NOMO-1 (cell line): ENCODE measurements around the gene BABAM1.

Experiments used
- DNase-seq, 2 experiments: peaks; one replicate each; lab custom pipeline; 2025; ENCODE audit not compliant: unreplicated experiment in 2 of 2; lab: John Stamatoyannopoulos, UW

Gene BABAM1

DNA sequence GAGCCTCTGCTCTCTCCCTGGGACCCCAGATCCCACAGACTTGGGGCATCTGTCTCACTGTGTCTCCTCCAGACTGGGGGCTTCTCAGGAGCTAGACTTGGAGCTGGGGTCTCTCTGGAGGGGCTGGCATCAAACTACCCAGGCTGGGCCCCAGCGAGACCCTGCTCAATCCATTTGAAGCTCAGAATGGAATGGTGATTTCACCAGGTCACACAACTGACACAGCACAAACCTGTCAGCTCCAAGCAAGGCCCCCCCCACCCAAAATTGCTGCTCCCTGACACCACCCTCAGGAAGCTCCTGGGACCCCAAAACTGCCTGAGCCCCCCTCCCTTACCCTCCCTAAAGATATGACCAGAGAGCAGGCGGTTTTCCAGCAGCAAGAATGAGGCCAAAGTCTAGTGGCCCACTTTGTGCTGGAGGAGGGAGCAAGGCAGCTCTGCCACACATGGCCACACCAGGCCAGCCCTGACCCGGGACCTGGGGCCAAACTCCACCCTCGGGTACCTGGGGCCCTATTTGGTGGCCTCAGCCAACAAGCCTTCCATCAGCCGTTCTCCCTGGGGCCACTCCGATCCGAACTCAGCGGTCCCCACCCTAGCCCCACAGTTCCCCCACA lies 23.9 kb upstream of the BABAM1 start:
- no peak for DNase-seq

DNA sequence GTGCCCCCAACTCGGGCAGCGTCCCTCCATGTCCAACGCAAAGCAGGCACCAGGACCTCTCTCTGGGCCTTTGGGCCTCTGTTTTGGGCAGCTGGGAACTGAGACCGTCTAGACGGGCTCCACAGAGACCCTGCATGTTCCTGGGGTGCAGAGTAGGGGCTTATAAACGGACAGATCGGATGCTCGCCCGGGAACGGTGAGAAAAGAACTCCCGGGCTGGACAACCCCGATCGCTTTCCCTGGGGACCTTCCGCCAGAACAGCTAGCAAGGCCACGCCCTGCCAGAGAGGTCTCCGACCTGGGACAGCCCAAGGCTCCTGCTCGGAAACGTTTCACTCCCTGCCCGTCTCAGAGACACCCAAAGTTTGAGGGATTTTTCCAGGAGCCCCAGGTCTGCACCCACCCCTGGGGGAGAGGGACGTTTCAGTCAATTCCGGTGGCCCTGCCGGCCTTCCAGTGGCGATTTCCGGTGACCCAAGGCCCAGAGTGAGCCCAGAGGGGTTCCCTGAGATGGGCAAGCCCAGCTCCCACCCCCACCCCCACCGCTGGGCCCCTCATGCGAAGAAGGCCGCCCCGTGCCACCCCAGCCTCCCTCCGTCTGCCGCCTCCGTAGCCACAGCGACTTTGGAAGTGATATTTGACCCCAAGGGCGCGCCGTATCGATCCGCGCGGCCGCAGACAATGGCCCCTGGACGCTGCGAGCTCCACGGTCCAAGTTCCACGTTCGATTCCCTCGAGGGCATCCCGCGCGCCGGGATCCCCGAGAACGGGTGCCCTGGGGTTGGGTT lies 23.2 kb upstream of the BABAM1 start:
- peak in 1 of 2 experiments; percentile 24 for DNase-seq

DNA sequence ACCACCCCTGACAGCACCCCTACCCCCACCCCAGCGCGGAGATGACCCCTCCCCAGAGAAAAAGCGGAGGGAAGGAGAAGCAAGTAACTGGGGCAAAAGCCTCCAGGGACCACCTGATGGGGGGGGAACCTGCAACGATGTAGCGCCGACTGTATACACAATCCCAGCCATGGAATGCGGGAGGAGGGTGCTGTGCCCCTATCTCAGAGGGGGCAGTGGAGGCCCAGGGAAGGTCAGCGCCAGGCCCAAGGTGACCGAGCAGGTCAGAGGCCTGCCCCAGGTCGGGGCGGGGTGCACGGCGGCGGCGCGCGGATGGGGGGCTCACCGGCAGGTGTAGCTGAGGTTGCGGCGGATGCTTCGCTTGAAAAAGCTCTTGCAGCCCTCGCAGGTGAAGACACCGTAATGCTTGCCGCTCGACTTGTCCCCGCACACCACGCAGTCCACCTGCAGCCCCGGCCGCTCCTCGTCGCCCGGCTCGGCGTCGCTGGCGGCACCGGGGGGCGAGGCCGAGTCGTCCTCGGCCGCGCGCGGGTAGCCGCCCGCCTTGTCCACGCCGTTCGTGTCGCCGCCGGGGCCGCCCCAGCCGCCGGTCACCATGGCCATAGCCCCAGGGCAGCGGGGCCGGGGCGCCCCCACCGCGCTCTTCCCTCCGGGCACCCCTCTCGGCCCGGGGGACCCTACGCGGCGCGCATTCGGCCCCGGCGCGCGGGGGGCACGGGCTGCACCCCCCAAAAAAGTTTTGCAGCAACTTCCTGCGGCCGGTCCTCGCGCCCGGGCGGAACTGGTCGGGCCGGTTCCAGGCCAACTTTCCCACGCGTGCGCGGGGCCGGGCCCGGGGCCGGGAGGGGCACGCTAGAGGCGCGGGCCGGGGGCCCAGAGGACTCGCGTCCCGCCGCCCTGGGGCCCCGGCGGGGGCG lies 22.4 kb upstream of the BABAM1 start:
- DNase-seq: no peak

DNA sequence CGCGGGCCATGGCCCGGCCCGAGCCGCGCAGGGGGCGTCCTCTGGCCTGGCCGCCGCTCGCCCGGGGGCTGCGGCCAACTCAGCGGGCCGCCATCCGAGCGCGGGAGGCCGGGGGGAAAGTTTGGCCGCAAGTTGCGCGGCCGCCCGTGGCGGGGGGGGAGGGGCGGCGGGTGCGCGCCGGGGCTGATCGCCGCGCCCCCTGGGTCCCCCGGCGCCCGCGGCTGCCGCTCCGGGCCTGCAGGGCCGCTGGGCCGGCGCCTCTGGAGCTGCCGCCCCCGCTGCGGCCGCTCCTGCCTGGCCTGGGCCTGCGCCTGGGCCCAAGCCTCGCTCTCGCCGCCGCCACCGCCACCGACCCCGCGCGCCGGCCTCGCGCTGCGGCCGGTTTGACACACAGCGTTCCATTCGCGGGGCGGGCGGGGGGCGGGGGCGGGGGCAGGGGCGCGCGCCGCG lies 21.7 kb upstream of the BABAM1 start, which contains the start of gene NR2F6:
NR2F6 (minus strand) TSS at position 385 of the 450 bp plus-strand sequence. CDS start 699 bp downstream, outside the sequence.
- DNase-seq: no peak

DNA sequence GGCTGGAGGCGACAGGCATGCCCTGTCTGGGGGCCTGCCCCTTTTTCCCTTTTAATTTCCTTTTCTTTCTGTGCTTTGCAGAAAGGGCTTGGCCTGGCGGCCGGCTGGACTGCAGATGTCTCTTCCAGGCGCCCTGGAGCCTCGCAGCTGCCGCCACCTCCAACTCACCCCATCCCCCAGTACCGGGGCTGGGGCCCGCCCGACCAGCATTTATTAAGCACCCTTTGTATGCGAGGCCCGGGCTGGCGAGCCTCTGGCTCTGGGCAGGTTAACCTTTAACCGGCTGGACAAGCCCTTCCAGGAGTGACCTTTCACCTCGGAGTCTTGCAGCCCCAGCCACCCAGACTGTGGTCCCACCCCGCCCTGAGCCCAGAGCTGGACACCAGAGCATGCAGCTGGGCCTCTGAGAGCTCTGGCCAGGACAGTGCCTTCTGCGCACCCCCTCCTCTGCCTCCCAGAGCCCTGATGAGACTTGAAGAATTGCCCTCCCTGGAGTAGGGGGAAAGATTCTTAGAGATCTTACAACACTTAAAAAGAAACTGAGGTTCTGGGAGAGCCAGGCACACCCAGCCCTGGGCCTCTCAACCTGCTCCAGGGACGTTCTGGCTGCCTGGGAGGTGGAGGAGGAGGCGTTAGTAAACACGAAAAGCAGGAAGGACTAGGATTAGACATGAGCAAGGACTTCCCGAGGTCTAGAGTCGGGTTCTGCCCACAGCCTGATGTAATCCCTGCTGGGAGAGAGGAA lies 20.4 kb upstream of the BABAM1 start:
- peak; percentile 62 to 74 for DNase-seq

DNA sequence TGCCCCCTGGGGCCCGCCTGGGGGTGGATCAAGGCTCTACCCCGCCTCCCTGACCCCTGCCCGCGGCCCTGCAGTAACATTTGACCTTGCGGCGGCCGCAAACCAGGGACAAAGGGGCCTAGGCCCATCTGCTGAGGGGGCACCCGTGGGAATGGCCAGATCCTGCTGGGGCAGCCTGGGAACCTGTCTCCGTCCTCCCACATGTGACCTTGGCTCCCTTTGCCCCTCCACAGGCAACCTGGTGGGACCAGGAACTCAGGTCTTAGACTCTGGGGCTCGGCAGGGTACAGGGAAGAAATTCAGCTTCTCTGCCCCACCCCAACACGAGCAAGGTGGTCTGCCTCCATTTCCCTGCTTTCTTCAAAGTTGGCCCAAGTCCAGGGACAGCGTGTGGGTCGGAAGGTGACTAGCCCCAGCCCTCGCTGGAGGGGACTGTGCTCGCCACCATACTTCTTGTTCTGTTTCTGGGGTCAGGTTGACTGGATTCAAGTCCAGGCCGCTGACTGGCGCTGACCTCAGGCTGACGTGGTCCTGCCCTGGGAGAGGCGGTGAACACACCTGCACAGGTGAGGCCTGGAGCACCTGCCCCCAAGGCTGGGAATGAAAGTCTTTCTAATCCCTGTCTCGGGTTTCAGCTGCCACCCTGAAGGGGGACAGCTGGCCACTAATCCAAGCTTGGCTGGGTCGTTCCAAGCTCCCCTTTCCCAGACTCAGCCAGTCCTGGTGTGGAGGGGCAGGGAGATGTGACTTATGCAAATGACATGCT lies 19.0 kb upstream of the BABAM1 start:
- no peak for DNase-seq

DNA sequence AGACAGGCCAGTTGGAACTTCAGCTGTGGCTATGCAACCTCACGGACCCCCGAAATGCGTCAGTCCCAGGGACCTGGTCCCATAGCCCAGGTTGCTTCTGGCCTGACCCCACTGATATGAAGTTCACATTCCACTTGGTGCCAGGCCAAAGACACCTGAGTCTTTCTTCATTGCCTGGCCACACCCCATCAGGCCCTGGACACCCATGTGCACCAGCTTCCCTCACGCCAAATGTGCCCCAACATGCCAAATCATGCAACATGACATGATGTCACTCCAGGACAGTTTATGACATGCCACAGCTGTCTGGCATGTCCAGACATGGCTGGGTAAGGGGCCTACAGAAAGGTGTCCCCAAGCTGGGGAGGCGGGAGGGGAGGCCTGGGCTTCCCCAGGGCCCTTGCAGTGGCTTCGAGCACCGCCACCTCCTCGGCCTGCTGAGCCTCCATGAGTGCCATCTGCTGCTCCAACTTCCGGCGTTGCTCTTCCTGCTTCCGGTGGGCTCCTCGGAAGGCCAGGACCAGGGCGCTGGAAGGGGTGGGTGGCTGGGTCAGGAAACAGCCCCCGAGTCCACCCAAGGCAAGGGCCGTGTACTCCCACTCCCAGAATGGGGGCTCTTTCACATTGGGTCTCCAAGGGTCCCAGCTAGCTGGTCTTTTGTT lies 17.2 kb upstream of the BABAM1 start:
- no peak for DNase-seq

DNA sequence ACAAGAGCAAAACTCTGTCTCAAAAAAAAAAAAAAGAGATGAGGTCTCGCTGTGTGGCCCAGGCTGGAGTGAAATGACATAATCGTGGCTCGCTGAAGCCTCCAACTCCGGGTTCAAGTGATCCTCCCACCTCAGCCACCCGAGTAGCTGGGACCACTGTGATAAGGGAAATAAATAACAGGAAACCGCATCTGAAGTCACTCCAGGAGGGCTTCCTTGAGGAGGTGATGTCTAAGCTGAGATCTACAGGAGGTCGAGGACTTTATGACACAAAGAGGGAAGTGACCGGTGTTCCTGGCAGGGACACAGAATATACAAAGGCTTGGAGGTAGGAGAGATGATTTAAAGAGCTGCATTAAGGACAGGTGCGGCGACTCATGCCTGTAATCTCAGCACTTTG lies 12.6 kb upstream of the BABAM1 start:
- no peak for DNase-seq

DNA sequence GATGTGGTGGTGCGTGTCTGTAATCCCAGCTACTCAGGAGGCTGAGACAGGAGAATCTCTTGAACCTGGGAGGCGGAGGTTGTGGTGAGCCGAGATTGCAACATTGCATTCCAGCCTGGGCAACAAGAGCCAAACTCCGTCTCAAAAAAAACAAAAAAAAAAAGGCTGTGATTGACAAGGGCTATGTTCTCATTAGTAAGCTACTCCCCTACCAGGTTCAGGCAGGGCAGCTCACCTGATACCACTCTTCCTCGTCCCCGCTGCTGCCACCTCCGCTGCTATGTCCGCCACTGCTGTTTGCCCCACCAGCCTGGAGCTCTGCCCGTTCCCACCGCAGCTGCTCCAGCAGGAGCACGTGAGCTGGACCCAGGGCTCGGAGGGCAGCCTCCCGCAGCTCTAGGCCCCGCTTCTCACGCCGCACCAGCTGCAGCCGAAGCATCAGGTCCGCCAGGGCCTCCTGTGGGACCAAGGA lies 12.1 kb upstream of the BABAM1 start:
- DNase-seq: no peak

DNA sequence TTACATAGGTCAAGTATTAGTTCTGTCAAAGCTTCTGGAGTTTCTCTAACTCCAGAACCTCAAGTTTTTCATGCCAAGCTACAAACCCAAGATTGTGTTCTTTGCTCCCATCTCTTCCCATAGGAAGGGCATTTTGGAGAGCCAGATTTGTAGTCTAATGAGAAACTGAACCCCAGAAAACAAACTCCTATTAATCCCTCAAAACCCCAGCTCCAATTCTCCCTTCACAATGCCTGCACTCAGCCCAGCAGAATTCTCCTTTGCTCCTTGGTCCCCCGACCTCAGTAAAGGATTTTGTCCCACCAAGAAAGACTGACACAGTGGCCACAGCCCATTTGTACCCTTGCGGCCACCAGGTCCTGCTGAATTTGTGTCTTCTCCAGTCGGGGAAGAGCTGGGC lies 11.1 kb upstream of the BABAM1 start:
- no peak for DNase-seq

DNA sequence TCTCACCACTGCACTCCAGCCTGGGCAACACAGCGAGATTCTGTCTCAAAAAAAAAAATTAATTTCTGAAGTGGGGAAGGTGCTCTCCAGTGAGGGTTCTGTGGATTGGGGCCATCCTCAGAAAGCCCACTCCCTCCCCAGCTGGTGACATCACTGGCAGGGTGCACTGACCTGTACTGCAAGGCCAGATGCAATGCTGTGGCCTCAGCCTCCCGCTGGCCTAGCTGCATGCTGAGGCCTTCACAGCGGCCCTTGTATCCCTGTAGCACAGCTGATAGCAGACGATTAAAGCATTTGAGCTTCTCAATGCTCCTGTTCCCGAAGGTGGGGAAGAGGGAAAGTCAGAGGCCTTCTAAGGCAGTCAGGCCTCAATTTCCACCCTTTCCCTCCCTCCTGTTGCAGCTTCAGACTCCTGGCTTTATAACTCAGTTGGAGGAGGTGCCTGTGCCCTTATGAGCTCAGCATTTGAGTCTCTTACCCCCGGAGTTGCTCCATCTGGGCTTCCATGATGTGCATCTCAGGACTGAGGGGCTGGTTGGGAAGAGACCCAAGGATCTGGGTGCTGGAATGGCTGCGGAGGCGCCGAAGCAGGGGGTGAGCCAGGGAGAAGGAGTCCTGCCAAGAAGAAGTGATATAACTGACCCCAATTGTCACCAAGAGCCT lies 8.0 kb upstream of the BABAM1 start:
- DNase-seq: no peak

DNA sequence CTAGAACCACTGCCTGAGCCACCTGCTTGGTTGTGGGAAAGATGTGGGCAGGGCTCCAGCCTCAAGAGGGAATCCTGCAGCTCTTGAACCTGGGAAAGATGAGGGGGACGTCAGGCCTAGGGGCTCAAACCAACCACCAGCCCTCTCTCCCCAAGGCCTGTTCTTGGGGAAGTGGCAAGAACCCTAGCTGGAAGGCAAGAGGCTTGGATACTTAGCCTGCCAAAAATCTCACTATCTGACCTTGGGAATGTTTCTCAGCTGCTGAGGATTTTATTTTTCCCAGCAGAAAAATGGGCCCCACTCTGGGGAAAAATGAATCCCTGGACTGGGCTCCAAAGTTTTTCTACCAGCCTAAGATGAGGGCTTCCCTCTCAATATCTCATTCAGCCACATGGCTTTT lies 7.3 kb upstream of the BABAM1 start:
- DNase-seq: no peak

DNA sequence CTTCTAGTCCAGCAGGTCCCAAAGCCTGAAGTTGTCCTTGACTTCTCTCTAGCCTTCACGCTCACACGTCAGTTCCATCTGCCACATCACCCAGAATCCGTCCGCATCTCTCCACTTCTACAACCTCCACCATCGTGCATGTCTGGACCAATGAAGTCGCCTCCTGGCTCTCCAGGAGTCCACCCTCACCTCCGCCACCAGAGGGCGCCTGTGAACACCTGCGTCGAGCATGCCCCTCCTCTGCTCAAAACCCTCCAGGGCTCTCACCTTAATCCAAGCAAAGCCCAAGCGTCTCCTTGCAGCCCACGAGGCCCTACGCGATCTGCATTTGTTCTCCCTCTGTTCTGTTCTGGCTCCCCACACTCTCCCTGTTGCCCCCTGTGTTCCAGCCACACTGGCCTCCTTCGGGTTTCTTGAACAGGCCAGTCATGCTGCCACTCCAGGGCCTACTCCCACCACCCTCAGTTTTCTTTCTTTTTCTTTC lies 6.4 kb upstream of the BABAM1 start:
- peak; percentile 76 to 78 for DNase-seq

DNA sequence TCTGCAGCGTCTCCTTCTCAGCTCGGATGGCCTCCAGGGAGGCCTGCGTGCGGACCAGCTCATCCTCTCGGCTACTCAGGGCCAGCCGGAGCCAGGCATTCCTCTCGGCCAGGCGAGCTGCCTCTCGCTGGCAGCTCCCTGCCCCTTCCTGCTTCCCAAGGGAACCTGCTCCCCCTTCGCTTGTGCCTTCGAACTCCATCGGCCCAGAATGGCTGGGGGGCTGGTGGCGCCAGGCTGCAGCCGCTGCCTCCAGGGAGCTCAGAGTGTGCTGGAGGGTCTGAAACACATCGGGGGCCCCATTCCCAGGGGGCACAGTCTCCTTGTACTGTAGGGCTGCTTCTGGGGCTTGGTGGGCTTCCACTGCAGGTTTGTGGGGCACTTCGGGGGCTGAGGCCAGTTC lies 4.7 kb upstream of the BABAM1 start:
- DNase-seq: no peak

DNA sequence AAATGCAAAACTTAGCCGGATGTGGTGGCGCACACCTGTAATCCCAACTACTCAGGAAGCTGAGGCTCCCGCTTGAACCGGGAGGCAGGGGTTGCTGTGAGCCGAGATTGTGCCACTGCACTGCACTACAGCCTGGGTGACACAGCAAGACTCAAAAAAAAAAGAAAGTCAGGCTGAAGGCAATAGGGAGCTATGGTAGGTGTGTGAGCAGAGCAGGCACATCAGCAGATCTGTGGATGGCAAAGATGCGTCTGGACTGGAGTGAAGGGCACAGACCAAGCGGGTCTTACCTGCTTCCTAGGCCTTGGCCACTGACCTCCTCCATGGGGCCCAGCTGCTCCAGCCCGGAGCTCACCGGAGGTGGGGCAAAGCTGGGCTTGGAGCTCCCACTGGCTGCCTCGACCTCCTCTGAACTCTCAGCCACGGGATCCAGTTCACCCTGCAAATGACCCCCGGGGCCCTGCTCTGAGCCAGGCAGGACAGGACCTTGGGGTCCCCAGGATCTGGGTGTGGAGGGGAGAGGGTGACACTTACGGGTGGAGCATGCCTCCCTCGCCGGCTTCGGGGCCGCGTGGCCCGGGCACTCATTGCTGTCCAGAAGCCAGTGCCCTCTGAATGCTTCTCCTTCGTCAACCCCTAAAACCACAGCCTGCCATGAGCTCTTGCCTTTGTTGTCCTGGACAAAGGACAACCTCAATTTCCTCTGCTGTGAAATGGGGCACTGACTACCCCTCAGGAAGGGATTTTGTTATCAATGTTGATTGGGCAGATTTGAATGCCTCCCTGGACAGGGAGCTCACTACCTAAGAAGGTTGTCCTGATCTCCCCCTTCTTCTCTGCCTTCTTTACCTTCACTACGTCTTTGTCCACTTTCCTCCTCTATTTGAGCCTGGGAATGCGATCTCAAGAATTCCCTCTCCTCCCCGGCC lies 3.3 kb upstream of the BABAM1 start:
- DNase-seq: no peak

DNA sequence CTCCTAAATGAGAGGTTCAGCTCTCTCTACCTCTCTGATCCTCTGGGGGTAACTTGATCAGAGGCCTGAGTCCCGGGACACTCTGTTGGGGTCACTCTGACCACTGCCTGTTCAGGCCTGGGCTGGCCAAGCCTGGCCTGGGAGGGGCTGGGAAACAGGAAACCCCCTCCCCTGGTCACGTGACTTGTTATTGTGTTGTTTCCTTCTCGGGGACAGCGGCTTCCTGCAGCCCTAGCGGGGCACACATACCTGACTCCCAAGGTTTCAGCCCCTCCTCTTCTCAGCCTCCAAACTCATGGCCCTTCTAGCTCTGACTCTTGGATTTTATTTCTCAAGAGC lies 2.6 kb upstream of the BABAM1 start, which contains the start of gene USHBP1:
USHBP1 (minus strand) TSS at position 105 of the 339 bp plus-strand sequence. CDS start 446 bp downstream, outside the sequence.
- no peak for DNase-seq

DNA sequence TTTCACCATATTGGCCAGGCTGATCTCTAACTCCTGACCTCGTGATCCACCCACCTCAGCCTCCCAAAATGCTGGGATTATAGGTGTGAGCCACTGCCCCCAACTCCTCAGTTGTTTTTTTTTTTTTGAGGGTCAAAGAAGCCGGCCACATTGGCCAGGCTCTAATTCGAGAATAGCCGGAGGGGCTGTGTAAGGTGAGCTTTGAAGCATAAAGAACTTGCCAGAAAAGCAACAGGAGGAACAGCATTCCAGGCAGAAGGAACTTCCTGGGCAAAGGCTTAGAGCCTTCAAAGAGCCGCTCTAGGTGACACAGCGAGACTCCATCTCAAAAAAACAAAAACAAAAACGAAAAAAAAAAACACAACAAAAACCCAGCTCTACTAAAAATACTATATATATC lies 1.2 kb upstream of the BABAM1 start:
- DNase-seq: no peak
